Measurements from ENCODE around the gene PPP1R10. TPM values are rescaled to one million over a fixed set of nuclear protein-coding genes. Genes with fewer than 3 reads are reported as not detected.
"Not testable (repeated sequence)": the region's sequence is repeated elsewhere in the genome, so short reads cannot be mapped to it uniquely, and the experiment has no call there.

The PPP1R10 gene
- polyA plus RNA-seq, 2 of the 4 experiments (the other 2 are of a cell fraction), result 26.4 to 37.6 TPM

GRCh38 chr6:30597315-30598144, 19.5 kb downstream of the PPP1R10 start:
- ChIA-PET POLR2A (interaction anchor here (0.8 to 1.7 kb wide), 2 partner anchors 15 to 17 kb away, joined by 3 to 10 read pairs; no protein-coding TSS in a partner anchor), CTCF (interaction anchor here (0.7 to 3.8 kb wide), 17 partner anchors 9 to 144 kb away, joined by 3 to 24 read pairs (median 5); no protein-coding TSS in a partner anchor)
- DNase-seq (ENCODE audit: low read depth in 1 of 2, low spot score in 1 of 2) (peak; percentile 59 to 78), ATAC-seq (peak; percentile 86 to 88)
- peak; percentile 57; the same call in 1 of the 2 replicates for TF ChIP-seq HOXA7 (CRISPR knock-in tag; IDR thresholded peaks at IDR 0.05)
- peak; percentile 51 for TF ChIP-seq CTCF (IDR thresholded peaks at IDR 0.05)
- peak; percentile 57 for TF ChIP-seq SMC3 (IDR thresholded peaks at IDR 0.05)
- 0 out of 2 replicates have a peak, but pooled peaks have one; percentile 8 for TF ChIP-seq USF2 (IDR thresholded peaks at IDR 0.05)
- TF ChIP-seq POLR2AphosphoS2 (conservative IDR thresholded peaks at IDR 0.05; ENCODE audit: low read length), result peak; percentile 70; the same call in 1 of the 2 replicates
- TF ChIP-seq RAD21 (conservative IDR thresholded peaks at IDR 0.05 in 1 of 2, IDR thresholded peaks at IDR 0.05 in 1 of 2), result peak in 1 of 2 experiments; percentile 42; a peak in 3 of 5 replicates
- not testable (repeated sequence) for H3K4me1 ChIP-seq, H3K4me3 ChIP-seq, FAIRE-seq, H3K27ac ChIP-seq, H3K4me2 ChIP-seq, H3K9me3 ChIP-seq
- WGBS (ENCODE audit: missing lambda C conversion rate), result 77% methylated on average over 14 of the region's 15 CpGs

GRCh38 chr6:30592287-30592686, 24.8 kb downstream of the PPP1R10 start:
- no peak overlapping the region for H3K4me3 ChIP-seq
- 88% methylated on average over 1 of the region's 1 CpG for WGBS (ENCODE audit: missing lambda C conversion rate)
- FAIRE-seq (no peak), DNase-seq (ENCODE audit: low read depth in 1 of 2, low spot score in 1 of 2) (no peak), ATAC-seq (no peak)
- peaks cover 9% of the 10 kb centered on the region; the same call in 2 of the 3 replicates for H3K4me1 ChIP-seq
- H3K9me3 ChIP-seq, result no peaks in the 10 kb centered on the region
- TF ChIP-seq ESRRA (IDR thresholded peaks at IDR 0.05; ENCODE audit: borderline replicate concordance, low read length), result no peak
- TF ChIP-seq HMGXB4 (CRISPR knock-in tag; IDR thresholded peaks at IDR 0.05; ENCODE audit: borderline replicate concordance), result no peak
- TF ChIP-seq KDM1A (IDR thresholded peaks at IDR 0.05; ENCODE audit: low read depth), result no peak
- no peak for TF ChIP-seq FOSB (CRISPR knock-in tag; IDR thresholded peaks at IDR 0.05)
- TF ChIP-seq FOSL2 (IDR thresholded peaks at IDR 0.05), result no peak
- TF ChIP-seq FOSL2 (CRISPR knock-in tag; IDR thresholded peaks at IDR 0.05), result no peak
- TF ChIP-seq HOXB13 (CRISPR knock-in tag; IDR thresholded peaks at IDR 0.05; ENCODE audit: low read depth), result no peak
- TF ChIP-seq USF2 (IDR thresholded peaks at IDR 0.05), result no peak
- no peak for TF ChIP-seq HOXA7 (CRISPR knock-in tag; IDR thresholded peaks at IDR 0.05)
- no peak for TF ChIP-seq SREBF2 (IDR thresholded peaks at IDR 0.05)
- no peak for TF ChIP-seq CTCF (IDR thresholded peaks at IDR 0.05)
- TF ChIP-seq MAZ (IDR thresholded peaks at IDR 0.05; ENCODE audit: borderline replicate concordance, low read depth, low read length), result no peak
- TF ChIP-seq HOXB5 (CRISPR knock-in tag; IDR thresholded peaks at IDR 0.05), result no peak
- TF ChIP-seq HDAC2 (IDR thresholded peaks at IDR 0.05), result no peak
- TF ChIP-seq HES2 (IDR thresholded peaks at IDR 0.05), result no peak
- no peak for TF ChIP-seq PBX3 (IDR thresholded peaks at IDR 0.05)
- TF ChIP-seq BCL3 (IDR thresholded peaks at IDR 0.05), result no peak
- TF ChIP-seq E2F6 (IDR thresholded peaks at IDR 0.05; ENCODE audit: borderline replicate concordance, low read depth), result no peak
- no peak for TF ChIP-seq JUNB (IDR thresholded peaks at IDR 0.05)
- TF ChIP-seq CBX2 (IDR thresholded peaks at IDR 0.05; ENCODE audit: borderline replicate concordance, low read depth), result no peak
- H3K4me2 ChIP-seq, result no peak overlapping the region
- POLR2A ChIA-PET, result no interaction called here
- CTCF ChIA-PET, result interaction anchor here (1.6 kb wide), 1 partner anchor 22 kb away, joined by 5 read pairs; the partner anchor contains the start of gene ABCF1
- H3K27ac ChIP-seq, result no peak overlapping the region

Measured in A549 (cell line).